HEK293T (cell line): Measurements from ENCODE around the gene CCDC88C.
A peak's percentile ranks its signal among the peaks of the same experiment; 100 is the strongest.

ENCODE experiments used
- CTCF ChIA-PET: fragments of 350-600 bp; formaldehyde crosslinking; extraction: SDS; loops from one replicate; lab custom pipeline; 2021; ENCODE audit warnings: antibody characterized with exemption, inconsistent platforms; lab: Yijun Ruan, JAX
- POLR2A ChIA-PET: fragments of 350-600 bp; formaldehyde crosslinking; extraction: SDS; loops from one replicate; lab custom pipeline; 2020; ENCODE audit warnings: antibody characterized with exemption, inconsistent platforms; lab: Yijun Ruan, JAX
- DNase-seq: peaks from one replicate; pipeline ENCODE4 v3.0.0; 2012; ENCODE audit warnings: mixed read lengths; ENCODE audit errors: extremely low spot score
- ARNT ChIP-seq: fragments of 450-650 bp; IDR thresholded peaks from 2 replicates; pipeline ENCODE4 v1.6.1; 2017; ENCODE audit warnings: mild to moderate bottlenecking
- BHLHE40 ChIP-seq: fragments of 450-650 bp; IDR thresholded peaks from 2 replicates; pipeline ENCODE4 v1.6.1; 2016; ENCODE audit warnings: mild to moderate bottlenecking, moderate library complexity, borderline replicate concordance
- CTBP1 ChIP-seq: fragments of 450-650 bp; IDR thresholded peaks from 2 replicates; pipeline ENCODE4 v1.6.1; 2016; ENCODE audit warnings: borderline replicate concordance
- ELF4 ChIP-seq: fragments of 450-650 bp; IDR thresholded peaks from 2 replicates; pipeline ENCODE4 v1.6.1; 2017; ENCODE audit warnings: antibody characterized with exemption
- FOXA1 ChIP-seq: fragments of 450-650 bp; IDR thresholded peaks from 2 replicates; pipeline ENCODE4 v1.6.1; 2016; ENCODE audit warnings: mild to moderate bottlenecking
- FOXK2 ChIP-seq: fragments of 450-650 bp; IDR thresholded peaks from 2 replicates; pipeline ENCODE4 v1.6.1; 2016; ENCODE audit warnings: mild to moderate bottlenecking
- FOXM1 ChIP-seq: fragments of 450-650 bp; IDR thresholded peaks from 2 replicates; pipeline ENCODE4 v1.6.1; 2017; ENCODE audit warnings: mild to moderate bottlenecking, borderline replicate concordance
- HDGF ChIP-seq: fragments of 450-650 bp; IDR thresholded peaks from 2 replicates; pipeline ENCODE4 v1.6.1; 2017; ENCODE audit warnings: antibody characterized with exemption, borderline replicate concordance
- L3MBTL2 ChIP-seq: fragments of 450-650 bp; conservative IDR thresholded peaks from 2 replicates; pipeline ENCODE4 v1.6.1; 2016; ENCODE audit warnings: mild to moderate bottlenecking
- LEF1 ChIP-seq: fragments of 450-650 bp; IDR thresholded peaks from 2 replicates; pipeline ENCODE4 v1.6.1; 2017; ENCODE audit warnings: mild to moderate bottlenecking, borderline replicate concordance
- NFRKB ChIP-seq: fragments of 450-650 bp; IDR thresholded peaks from 2 replicates; pipeline ENCODE4 v1.6.1; 2016; ENCODE audit warnings: mild to moderate bottlenecking, moderate library complexity
- SP1 ChIP-seq: fragments of 450-650 bp; IDR thresholded peaks from 2 replicates; pipeline ENCODE4 v1.6.1; 2017
- SUZ12 ChIP-seq: fragments of 450-650 bp; IDR thresholded peaks from 2 replicates; pipeline ENCODE4 v1.6.1; 2016; ENCODE audit warnings: mild to moderate bottlenecking
- TARDBP ChIP-seq: fragments of 450-650 bp; IDR thresholded peaks from 2 replicates; pipeline ENCODE4 v1.6.1; 2016
- ZNF384 ChIP-seq: fragments of 450-650 bp; IDR thresholded peaks from 2 replicates; pipeline ENCODE4 v1.6.1; 2016
- TF ChIP-seq, protein P1 (sequence below): fragments of 450-650 bp; IDR thresholded peaks from 2 replicates; pipeline ENCODE4 v1.6.1; 2016

The CCDC88C gene

DNA sequence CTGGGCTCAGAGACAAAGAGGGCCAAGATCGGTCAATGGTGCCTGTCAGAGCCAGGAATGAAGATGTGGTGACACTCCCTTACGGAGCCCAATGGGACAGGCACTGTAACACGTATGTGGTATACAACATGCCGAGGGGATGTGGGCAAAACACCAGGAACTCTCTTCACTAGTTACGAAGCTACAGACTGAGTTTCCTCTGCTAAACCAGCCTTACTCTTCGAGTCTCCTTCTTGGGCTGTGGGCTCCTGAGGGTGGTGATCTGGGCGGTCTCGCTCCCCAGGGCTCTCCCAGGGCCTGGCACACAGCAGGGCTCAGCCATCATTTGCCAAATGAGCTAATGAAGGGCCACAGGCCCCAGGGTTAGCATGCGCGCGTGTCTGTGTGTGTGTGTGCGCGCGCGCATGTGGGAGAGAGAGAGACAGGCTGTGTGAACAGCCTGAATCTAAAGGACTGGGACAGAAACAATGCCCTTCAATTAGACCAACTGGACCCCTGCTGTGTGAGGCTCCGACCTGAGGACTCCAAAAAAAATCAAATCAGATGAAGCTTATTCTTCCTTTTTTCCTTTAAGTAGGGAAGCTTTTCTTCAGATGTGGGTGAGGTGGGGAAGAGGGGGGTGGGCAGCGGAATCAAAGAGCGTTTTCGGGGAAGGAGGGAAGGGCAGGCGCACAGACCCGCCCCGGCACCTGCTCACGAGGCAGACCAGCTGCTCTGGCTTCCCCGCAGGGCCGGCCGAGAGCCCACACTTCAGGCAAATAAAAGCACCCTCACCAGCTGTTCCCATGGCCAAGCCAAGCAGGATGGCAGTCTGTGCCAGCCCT lies 42.5 kb downstream of the CCDC88C start:
- DNase-seq: no peak
- POLR2A ChIA-PET: no interaction called here
- TF ChIP-seq CTBP1 (no peak), TARDBP (no peak), LEF1 (no peak), ARNT (no peak), ELF4 (no peak), FOXK2 (no peak), SUZ12 (no peak), FOXA1 (no peak), SP1 (no peak), NFRKB (no peak)
- CTCF ChIA-PET: interaction anchor here (0.6 kb wide), 1 partner anchor 533 kb away, joined by 3 read pairs; no protein-coding TSS in a partner anchor

GRCh38 chr14:91374287-91374878 lies 43.2 kb downstream of the CCDC88C start:
- TF ChIP-seq ELF4 (no peak), SUZ12 (no peak), ZNF384 (no peak), SP1 (no peak), LEF1 (no peak), L3MBTL2 (no peak), BHLHE40 (no peak), TARDBP (no peak), CTBP1 (no peak), ARNT (no peak), NFRKB (no peak), FOXM1 (no peak), HDGF (no peak), FOXA1 (no peak), FOXK2 (no peak)
- TF ChIP-seq, protein P1, sequence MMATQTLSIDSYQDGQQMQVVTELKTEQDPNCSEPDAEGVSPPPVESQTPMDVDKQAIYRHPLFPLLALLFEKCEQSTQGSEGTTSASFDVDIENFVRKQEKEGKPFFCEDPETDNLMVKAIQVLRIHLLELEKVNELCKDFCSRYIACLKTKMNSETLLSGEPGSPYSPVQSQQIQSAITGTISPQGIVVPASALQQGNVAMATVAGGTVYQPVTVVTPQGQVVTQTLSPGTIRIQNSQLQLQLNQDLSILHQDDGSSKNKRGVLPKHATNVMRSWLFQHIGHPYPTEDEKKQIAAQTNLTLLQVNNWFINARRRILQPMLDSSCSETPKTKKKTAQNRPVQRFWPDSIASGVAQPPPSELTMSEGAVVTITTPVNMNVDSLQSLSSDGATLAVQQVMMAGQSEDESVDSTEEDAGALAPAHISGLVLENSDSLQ: no peak
- ChIA-PET CTCF (no interaction called here), POLR2A (no interaction called here)
- DNase-seq: no peak

- TF ChIP-seq, protein P1: 0 out of 2 replicates have a peak, but pooled peaks have one; percentile 12
- TF ChIP-seq CTBP1 (no peak), SP1 (no peak)
- no peak for DNase-seq
- ChIA-PET POLR2A (no interaction called here), CTCF (no interaction called here)
Measured at GRCh38 chr14:91373591-91374254, 43.9 kb downstream of the CCDC88C start.

GRCh38 chr14:91372671-91373495 lies 44.7 kb downstream of the CCDC88C start:
- TF ChIP-seq TARDBP: no peak
- no peak for TF ChIP-seq ARNT
- no peak for TF ChIP-seq NFRKB
- no peak for DNase-seq
- ChIA-PET CTCF (no interaction called here), POLR2A (no interaction called here)

- TF ChIP-seq FOXA1 (no peak), BHLHE40 (no peak), ZNF384 (no peak), ELF4 (no peak), CTBP1 (no peak), FOXM1 (no peak), NFRKB (no peak), SP1 (no peak), ARNT (no peak), HDGF (no peak), SUZ12 (no peak), FOXK2 (no peak), L3MBTL2 (no peak), LEF1 (no peak), TARDBP (no peak)
- TF ChIP-seq, protein P1: no peak
- no peak for DNase-seq
- CTCF ChIA-PET: no interaction called here
- POLR2A ChIA-PET: no interaction called here
Measured at GRCh38 chr14:91371990-91372375, 45.6 kb downstream of the CCDC88C start.
